Measurements from ENCODE around the gene DHRS12.

The DHRS12 gene

GRCh38 chr13:51747438-51748434 lies 56.2 kb downstream of the DHRS12 start:
- DNase-seq: no peak

- no peak for DNase-seq
These were observed 57.2 kb downstream of the DHRS12 start for GRCh38 chr13:51746802-51747201.

- no peak for DNase-seq
These were observed 58.7 kb downstream of the DHRS12 start for GRCh38 chr13:51745243-51745642.

- DNase-seq: no peak
These were observed 61.4 kb downstream of the DHRS12 start for GRCh38 chr13:51742611-51743010.

- no peak for DNase-seq
These were observed 61.9 kb downstream of the DHRS12 start for GRCh38 chr13:51742031-51742430.

GRCh38 chr13:51740698-51741097 lies 63.3 kb downstream of the DHRS12 start:
- no peak for DNase-seq

- no peak for DNase-seq
These were observed 64.8 kb downstream of the DHRS12 start for GRCh38 chr13:51739027-51739764.

- no peak for DNase-seq
These were observed 65.6 kb downstream of the DHRS12 start for GRCh38 chr13:51738226-51738905.

- DNase-seq: no peak
These were observed 66.4 kb downstream of the DHRS12 start for GRCh38 chr13:51737609-51738008.

- DNase-seq: no peak
These were observed 69.2 kb downstream of the DHRS12 start for GRCh38 chr13:51734786-51735185.

GRCh38 chr13:51733374-51734298 lies 70.3 kb downstream of the DHRS12 start:
- no peak for DNase-seq

GRCh38 chr13:51731759-51732158 lies 72.2 kb downstream of the DHRS12 start:
- no peak for DNase-seq

- DNase-seq: no peak
These were observed 73.0 kb downstream of the DHRS12 start for GRCh38 chr13:51730927-51731326.

- no peak for DNase-seq
These were observed 74.0 kb downstream of the DHRS12 start for GRCh38 chr13:51729866-51730553.

GRCh38 chr13:51728972-51729371 lies 75.0 kb downstream of the DHRS12 start:
- DNase-seq: no peak

GRCh38 chr13:51728275-51728673 lies 75.7 kb downstream of the DHRS12 start:
- DNase-seq: no peak

- no peak for DNase-seq
These were observed 76.2 kb downstream of the DHRS12 start for GRCh38 chr13:51727634-51728274.

GRCh38 chr13:51726446-51727193 lies 77.3 kb downstream of the DHRS12 start:
- no peak for DNase-seq

- DNase-seq: no peak
These were observed 79.2 kb downstream of the DHRS12 start for GRCh38 chr13:51724721-51725120.

GRCh38 chr13:51723529-51723928 lies 80.4 kb downstream of the DHRS12 start:
- DNase-seq: no peak
